ENCODE data around the gene SULT1A2.
"Not testable (repeated sequence)": the region's sequence is repeated elsewhere in the genome, so short reads cannot be mapped to it uniquely, and the experiment has no call there.

SULT1A2 gene

DNA sequence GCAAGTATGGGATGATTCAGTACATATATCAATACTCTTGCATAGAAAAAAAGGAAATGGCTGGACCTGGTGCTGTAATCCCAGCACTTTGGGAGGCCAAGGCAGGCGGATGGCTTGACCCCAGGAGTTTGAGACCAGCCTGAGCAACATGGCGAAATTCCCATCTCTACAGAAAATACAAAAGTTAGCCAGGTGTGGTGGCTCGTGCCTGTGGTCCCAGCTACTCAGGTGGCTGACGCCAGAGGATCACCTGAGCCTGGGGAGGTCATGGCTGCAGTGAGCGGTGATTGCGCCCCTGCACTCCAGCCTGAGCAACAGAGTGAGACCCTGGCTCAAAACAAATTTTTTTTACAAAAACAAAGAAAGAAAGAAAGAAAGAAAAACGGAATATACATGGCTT lies 50.2 kb downstream of the SULT1A2 start:
- Histone ChIP-seq H4K20me1 (ENCODE audit: insufficient read depth, low read length, poor library complexity, severe bottlenecking) (no peaks in the 10 kb centered on the region), H3K9me3 (ENCODE audit: insufficient read depth, low read depth, low read length) (no peaks in the 10 kb centered on the region), H3K9me2 (replicated peaks; ENCODE audit: low read depth, low read length) (no peaks in the 10 kb centered on the region), H3K4me1 (ENCODE audit: insufficient read depth, low read length, poor library complexity, severe bottlenecking) (no peaks in the 10 kb centered on the region), H3K36me3 (ENCODE audit: insufficient read depth, low read length) (no peaks in the 10 kb centered on the region), H3K27me3 (ENCODE audit: insufficient read depth, low read length, poor library complexity, severe bottlenecking) (no peaks in the 10 kb centered on the region), H3K79me2 (ENCODE audit: insufficient read depth, low read length) (no peaks in the 10 kb centered on the region), H3K4me3 (ENCODE audit: low read length, poor library complexity, severe bottlenecking) (no peak overlapping the region), H3F3A (ENCODE audit: low read depth) (no peaks in the 10 kb centered on the region), H3K4me2 (ENCODE audit: low read depth, low read length, poor library complexity, severe bottlenecking) (no peak overlapping the region), H3K9ac (ENCODE audit: low read depth, low read length, poor library complexity, severe bottlenecking) (no peak overlapping the region), H2AFZ (ENCODE audit: low read length) (no peak overlapping the region)
- no peak for TF ChIP-seq EZH2phosphoT487 (IDR thresholded peaks at IDR 0.05; ENCODE audit: borderline replicate concordance)
- TF ChIP-seq, protein P1, sequence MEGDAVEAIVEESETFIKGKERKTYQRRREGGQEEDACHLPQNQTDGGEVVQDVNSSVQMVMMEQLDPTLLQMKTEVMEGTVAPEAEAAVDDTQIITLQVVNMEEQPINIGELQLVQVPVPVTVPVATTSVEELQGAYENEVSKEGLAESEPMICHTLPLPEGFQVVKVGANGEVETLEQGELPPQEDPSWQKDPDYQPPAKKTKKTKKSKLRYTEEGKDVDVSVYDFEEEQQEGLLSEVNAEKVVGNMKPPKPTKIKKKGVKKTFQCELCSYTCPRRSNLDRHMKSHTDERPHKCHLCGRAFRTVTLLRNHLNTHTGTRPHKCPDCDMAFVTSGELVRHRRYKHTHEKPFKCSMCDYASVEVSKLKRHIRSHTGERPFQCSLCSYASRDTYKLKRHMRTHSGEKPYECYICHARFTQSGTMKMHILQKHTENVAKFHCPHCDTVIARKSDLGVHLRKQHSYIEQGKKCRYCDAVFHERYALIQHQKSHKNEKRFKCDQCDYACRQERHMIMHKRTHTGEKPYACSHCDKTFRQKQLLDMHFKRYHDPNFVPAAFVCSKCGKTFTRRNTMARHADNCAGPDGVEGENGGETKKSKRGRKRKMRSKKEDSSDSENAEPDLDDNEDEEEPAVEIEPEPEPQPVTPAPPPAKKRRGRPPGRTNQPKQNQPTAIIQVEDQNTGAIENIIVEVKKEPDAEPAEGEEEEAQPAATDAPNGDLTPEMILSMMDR (conservative IDR thresholded peaks at IDR 0.05; ENCODE audit: low read length), result no peak

DNA sequence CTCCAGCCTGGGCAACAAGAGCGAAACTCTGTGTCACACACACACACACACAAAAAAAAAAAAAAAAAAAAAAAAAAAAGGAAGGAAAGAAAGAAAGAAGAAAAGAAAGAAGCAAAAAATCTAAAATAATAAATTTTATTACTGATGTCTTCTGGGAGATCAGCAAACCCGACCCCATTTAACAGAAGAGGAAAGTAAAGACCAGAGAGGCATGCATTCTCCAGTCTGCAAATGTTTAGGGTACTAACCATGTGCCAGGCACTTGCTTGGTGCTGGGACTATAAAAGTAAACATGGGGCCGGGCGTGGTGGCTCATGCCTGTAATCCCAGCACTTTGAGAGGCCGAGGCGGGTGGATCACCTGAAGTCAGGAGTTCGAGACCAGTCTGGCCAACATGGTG lies 50.9 kb downstream of the SULT1A2 start:
- H3K79me2 ChIP-seq (ENCODE audit: insufficient read depth, low read length); H3F3A ChIP-seq (ENCODE audit: low read depth); H4K20me1 ChIP-seq (ENCODE audit: insufficient read depth, low read length, poor library complexity, severe bottlenecking); H2AFZ ChIP-seq (ENCODE audit: low read length); H3K27me3 ChIP-seq (ENCODE audit: insufficient read depth, low read length, poor library complexity, severe bottlenecking); H3K36me3 ChIP-seq (ENCODE audit: insufficient read depth, low read length); H3K4me2 ChIP-seq (ENCODE audit: low read depth, low read length, poor library complexity, severe bottlenecking); H3K4me1 ChIP-seq (ENCODE audit: insufficient read depth, low read length, poor library complexity, severe bottlenecking); H3K9me2 ChIP-seq (replicated peaks; ENCODE audit: low read depth, low read length); H3K9me3 ChIP-seq (ENCODE audit: insufficient read depth, low read depth, low read length); H3K4me3 ChIP-seq (ENCODE audit: low read length, poor library complexity, severe bottlenecking); H3K9ac ChIP-seq (ENCODE audit: low read depth, low read length, poor library complexity, severe bottlenecking): not testable (repeated sequence)

DNA sequence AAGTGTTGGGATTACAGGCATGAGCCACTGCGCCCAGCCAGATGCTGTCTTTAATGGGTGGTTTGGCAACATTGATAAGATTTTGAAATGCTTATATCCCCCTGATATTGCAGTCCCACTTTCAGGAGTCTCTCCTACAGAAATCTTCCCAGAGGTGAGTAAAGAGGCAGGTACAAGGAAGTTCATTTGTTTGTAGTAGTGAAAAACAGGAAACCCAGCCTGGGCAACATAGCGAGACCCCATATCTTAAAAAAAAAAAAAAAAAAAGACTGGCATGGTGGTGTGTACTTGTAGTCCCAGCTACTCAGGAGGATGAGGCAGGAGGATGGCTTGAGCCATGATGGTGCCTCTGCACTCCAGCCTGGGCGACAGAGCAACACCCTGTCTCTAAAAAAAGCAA lies 51.9 kb downstream of the SULT1A2 start:
- Histone ChIP-seq H3K4me2 (ENCODE audit: low read depth, low read length, poor library complexity, severe bottlenecking) (no peak overlapping the region), H4K20me1 (ENCODE audit: insufficient read depth, low read length, poor library complexity, severe bottlenecking) (no peaks in the 10 kb centered on the region), H2AFZ (ENCODE audit: low read length) (no peak overlapping the region), H3K79me2 (ENCODE audit: insufficient read depth, low read length) (no peaks in the 10 kb centered on the region), H3K27me3 (ENCODE audit: insufficient read depth, low read length, poor library complexity, severe bottlenecking) (no peaks in the 10 kb centered on the region), H3K9me3 (ENCODE audit: insufficient read depth, low read depth, low read length) (no peaks in the 10 kb centered on the region), H3K4me1 (ENCODE audit: insufficient read depth, low read length, poor library complexity, severe bottlenecking) (no peaks in the 10 kb centered on the region), H3K36me3 (ENCODE audit: insufficient read depth, low read length) (no peaks in the 10 kb centered on the region), H3K9me2 (replicated peaks; ENCODE audit: low read depth, low read length) (no peaks in the 10 kb centered on the region), H3K4me3 (ENCODE audit: low read length, poor library complexity, severe bottlenecking) (no peak overlapping the region), H3K9ac (ENCODE audit: low read depth, low read length, poor library complexity, severe bottlenecking) (no peak overlapping the region), H3F3A (ENCODE audit: low read depth) (no peaks in the 10 kb centered on the region)
- TF ChIP-seq, protein P1 (conservative IDR thresholded peaks at IDR 0.05; ENCODE audit: low read length), result no peak
- no peak for TF ChIP-seq EZH2phosphoT487 (IDR thresholded peaks at IDR 0.05; ENCODE audit: borderline replicate concordance)

DNA sequence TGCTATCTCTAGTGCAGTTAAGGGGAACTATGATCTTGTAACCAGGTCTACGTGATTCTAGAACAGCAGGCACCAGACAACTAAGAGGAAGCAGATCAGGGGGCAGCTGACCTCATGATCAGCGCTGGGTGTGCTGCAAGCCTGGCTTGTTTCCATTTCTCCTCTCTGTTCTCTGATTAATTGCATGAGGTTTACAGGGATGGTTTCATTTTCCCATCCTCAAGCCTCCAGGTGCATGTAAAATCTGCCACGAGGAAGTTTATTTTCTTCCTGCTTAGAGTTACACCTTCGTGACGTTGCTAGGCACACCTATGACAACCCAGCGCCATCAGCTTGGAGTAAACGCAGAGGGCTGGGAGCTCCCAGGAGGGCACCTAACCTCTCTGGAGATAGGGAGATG lies 53.8 kb downstream of the SULT1A2 start:
- TF ChIP-seq EZH2phosphoT487 (IDR thresholded peaks at IDR 0.05; ENCODE audit: borderline replicate concordance), result no peak
- TF ChIP-seq, protein P1 (conservative IDR thresholded peaks at IDR 0.05; ENCODE audit: low read length), result no peak
- Histone ChIP-seq H3K9me3 (ENCODE audit: insufficient read depth, low read depth, low read length) (no peaks in the 10 kb centered on the region), H3K79me2 (ENCODE audit: insufficient read depth, low read length) (no peaks in the 10 kb centered on the region), H3K9ac (ENCODE audit: low read depth, low read length, poor library complexity, severe bottlenecking) (no peak overlapping the region), H3K4me1 (ENCODE audit: insufficient read depth, low read length, poor library complexity, severe bottlenecking) (no peaks in the 10 kb centered on the region), H4K20me1 (ENCODE audit: insufficient read depth, low read length, poor library complexity, severe bottlenecking) (no peaks in the 10 kb centered on the region), H3F3A (ENCODE audit: low read depth) (no peaks in the 10 kb centered on the region), H3K4me2 (ENCODE audit: low read depth, low read length, poor library complexity, severe bottlenecking) (no peak overlapping the region), H2AFZ (ENCODE audit: low read length) (peak overlapping the region; percentile 45; the same call in 1 of the 2 replicates), H3K4me3 (ENCODE audit: low read length, poor library complexity, severe bottlenecking) (no peak overlapping the region), H3K27me3 (ENCODE audit: insufficient read depth, low read length, poor library complexity, severe bottlenecking) (no peaks in the 10 kb centered on the region), H3K9me2 (replicated peaks; ENCODE audit: low read depth, low read length) (no peaks in the 10 kb centered on the region), H3K36me3 (ENCODE audit: insufficient read depth, low read length) (no peaks in the 10 kb centered on the region)

All from Loucy (cell line).